BE2C (cell line): ENCODE measurements around the gene ECHDC3.

Experiments
- DNase-seq: peaks from one replicate; pipeline ENCODE4 v3.0.0-alpha.2; 2020
- H3K27me3 ChIP-seq: fragments of 250-450 bp; sonication (Bioruptor Pico); 2 replicates; pipeline ENCODE4 v1.5.1; 2020; ENCODE audit warnings: mild to moderate bottlenecking
- H3K36me3 ChIP-seq: fragments of 250-450 bp; sonication (Bioruptor Pico); 2 replicates; pipeline ENCODE4 v1.5.1; 2020; ENCODE audit warnings: mild to moderate bottlenecking
- H3K4me1 ChIP-seq: fragments of 250-450 bp; sonication (Bioruptor Pico); 2 replicates; pipeline ENCODE4 v1.5.1; 2020
- H3K4me3 ChIP-seq: 2 replicates; pipeline ENCODE4 v1.5.1; 2011; ENCODE audit warnings: low read depth, low read length
- H3K9me3 ChIP-seq: fragments of 250-450 bp; sonication (Bioruptor Pico); 2 replicates; pipeline ENCODE4 v1.5.1; 2020
- CTCF ChIP-seq: IDR thresholded peaks from 2 replicates; pipeline ENCODE4 v1.5.1; 2012; ENCODE audit warnings: mild to moderate bottlenecking, low read depth, low read length

ECHDC3 gene

GRCh38 chr10:11714750-11715365 is 27.3 kb upstream of the ECHDC3 start:
- Histone ChIP-seq H3K9me3 (no peaks in the 10 kb centered on the region), H3K27me3 (peaks cover 2% of the 10 kb centered on the region; the same call in 1 of the 2 replicates), H3K4me1 (no peaks in the 10 kb centered on the region), H3K4me3 (no peak overlapping the region), H3K36me3 (no peaks in the 10 kb centered on the region)
- no peak for TF ChIP-seq CTCF
- DNase-seq = no peak

GRCh38 chr10:11715815-11716494 is 26.2 kb upstream of the ECHDC3 start:
- no peaks in the 10 kb centered on the region for H3K4me1 ChIP-seq
- DNase-seq = no peak
- H3K36me3 ChIP-seq = no peaks in the 10 kb centered on the region
- H3K4me3 ChIP-seq = no peak overlapping the region
- H3K9me3 ChIP-seq = no peaks in the 10 kb centered on the region
- TF ChIP-seq CTCF = no peak
- H3K27me3 ChIP-seq = peaks cover 2% of the 10 kb centered on the region; the same call in 1 of the 2 replicates

GRCh38 chr10:11716686-11717085 is 25.5 kb upstream of the ECHDC3 start:
- TF ChIP-seq CTCF = no peak
- DNase-seq = no peak
- H3K4me3 ChIP-seq = no peak overlapping the region
- no peaks in the 10 kb centered on the region for H3K4me1 ChIP-seq
- no peaks in the 10 kb centered on the region for H3K9me3 ChIP-seq
- no peaks in the 10 kb centered on the region for H3K36me3 ChIP-seq
- H3K27me3 ChIP-seq = peaks cover 2% of the 10 kb centered on the region; the same call in 1 of the 2 replicates

- Histone ChIP-seq H3K36me3 (no peaks in the 10 kb centered on the region), H3K4me1 (no peaks in the 10 kb centered on the region), H3K9me3 (no peaks in the 10 kb centered on the region), H3K27me3 (peaks cover 2% of the 10 kb centered on the region; the same call in 1 of the 2 replicates), H3K4me3 (no peak overlapping the region)
- DNase-seq = no peak
- TF ChIP-seq CTCF = no peak
Measured at GRCh38 chr10:11719496-11720259, 22.5 kb upstream of the ECHDC3 start.

GRCh38 chr10:11720260-11720741 is 21.9 kb upstream of the ECHDC3 start:
- TF ChIP-seq CTCF = no peak
- H3K4me1 ChIP-seq = no peaks in the 10 kb centered on the region
- H3K4me3 ChIP-seq = no peak overlapping the region
- no peaks in the 10 kb centered on the region for H3K9me3 ChIP-seq
- DNase-seq = no peak
- H3K36me3 ChIP-seq = no peaks in the 10 kb centered on the region
- H3K27me3 ChIP-seq = peaks cover 2% of the 10 kb centered on the region; the same call in 1 of the 2 replicates

GRCh38 chr10:11721806-11722205 is 20.4 kb upstream of the ECHDC3 start:
- H3K27me3 ChIP-seq = peaks cover 2% of the 10 kb centered on the region; the same call in 1 of the 2 replicates

More at GRCh38 chr10:11721806-11722205, 20.4 kb upstream of the ECHDC3 start:
- H3K36me3 ChIP-seq = no peaks in the 10 kb centered on the region
- H3K9me3 ChIP-seq = no peaks in the 10 kb centered on the region
- DNase-seq = no peak
- TF ChIP-seq CTCF = no peak
- H3K4me3 ChIP-seq = no peak overlapping the region
- no peaks in the 10 kb centered on the region for H3K4me1 ChIP-seq
